Measurements from ENCODE around the gene MICOS13.

Gene MICOS13

GRCh38 chr19:5666921-5667610 lies 13.2 kb downstream of the MICOS13 start:
- no peak for DNase-seq

- no peak for DNase-seq
Observed at GRCh38 chr19:5665781-5666513, 14.4 kb downstream of the MICOS13 start.

- no peak for DNase-seq
Observed at GRCh38 chr19:5664515-5664914, 15.8 kb downstream of the MICOS13 start.

GRCh38 chr19:5663904-5664303 lies 16.4 kb downstream of the MICOS13 start:
- DNase-seq, result no peak

- no peak for DNase-seq
Observed at GRCh38 chr19:5661483-5661882, 18.8 kb downstream of the MICOS13 start.

- no peak for DNase-seq
Observed at GRCh38 chr19:5655412-5655811, 24.9 kb downstream of the MICOS13 start.

- DNase-seq, result no peak
Observed at GRCh38 chr19:5654931-5655330, 25.4 kb downstream of the MICOS13 start.

- no peak for DNase-seq
Observed at GRCh38 chr19:5652261-5652660, 28.1 kb downstream of the MICOS13 start.

- no peak for DNase-seq
Observed at GRCh38 chr19:5651361-5651760, 29.0 kb downstream of the MICOS13 start.

- DNase-seq, result no peak
Observed at GRCh38 chr19:5648464-5648863, 31.9 kb downstream of the MICOS13 start.

- DNase-seq, result no peak
Observed at GRCh38 chr19:5646703-5647102, 33.6 kb downstream of the MICOS13 start.

GRCh38 chr19:5645409-5645808 lies 34.9 kb downstream of the MICOS13 start:
- no peak for DNase-seq

GRCh38 chr19:5644037-5644436 lies 36.3 kb downstream of the MICOS13 start:
- DNase-seq, result no peak

GRCh38 chr19:5643060-5643459 lies 37.3 kb downstream of the MICOS13 start:
- DNase-seq, result no peak

- no peak for DNase-seq
Observed at GRCh38 chr19:5642204-5642603, 38.1 kb downstream of the MICOS13 start.

GRCh38 chr19:5641171-5641570 lies 39.1 kb downstream of the MICOS13 start:
- no peak for DNase-seq

- no peak for DNase-seq
Observed at GRCh38 chr19:5637971-5638370, 42.3 kb downstream of the MICOS13 start.

- DNase-seq, result no peak
Observed at GRCh38 chr19:5635427-5635826, 44.9 kb downstream of the MICOS13 start.

- no peak for DNase-seq
Observed at GRCh38 chr19:5632657-5633056, 47.7 kb downstream of the MICOS13 start.

GRCh38 chr19:5632241-5632612 lies 48.1 kb downstream of the MICOS13 start:
- no peak for DNase-seq

- no peak for DNase-seq
Observed at GRCh38 chr19:5631567-5632240, 48.6 kb downstream of the MICOS13 start.

- DNase-seq, result no peak
Observed at GRCh38 chr19:5628919-5629481, 51.3 kb downstream of the MICOS13 start.

- DNase-seq, result no peak
Observed at GRCh38 chr19:5628461-5628860, 51.9 kb downstream of the MICOS13 start.
